Measurements from ENCODE around the gene ELP4. TPM values are rescaled to one million over a fixed set of nuclear protein-coding genes. Genes with fewer than 3 reads are reported as not detected.
"Not testable (repeated sequence)": the region's sequence is repeated elsewhere in the genome, so short reads cannot be mapped to it uniquely, and the experiment has no call there.

Gene ELP4
- total RNA-seq, 1 donor from 2014 or later, result 37.1 TPM

DNA sequence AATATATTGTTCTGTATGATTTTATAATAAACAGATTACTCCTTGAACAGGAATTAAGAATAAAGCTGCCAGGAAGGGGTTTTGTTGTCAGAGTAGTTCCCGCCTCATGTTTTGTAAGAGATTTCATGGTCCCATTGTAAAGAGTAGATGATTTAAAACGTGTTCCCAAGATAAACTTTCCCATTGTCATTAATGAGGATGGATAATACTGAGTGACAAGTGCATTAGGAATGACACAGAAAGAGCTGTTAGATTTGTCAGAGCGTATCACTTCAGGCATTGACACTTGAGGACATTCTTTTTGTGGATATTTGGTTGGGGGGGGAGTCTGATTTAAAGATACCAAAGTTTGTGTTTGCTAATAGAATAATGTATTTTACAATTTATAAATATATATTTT is 154.6 kb downstream of the ELP4 start:
- Histone ChIP-seq H3K9me3 (no peaks in the 10 kb centered on the region), H3K4me1 (no peaks in the 10 kb centered on the region), H3K27ac (no peak overlapping the region), H3K36me3 (no peaks in the 10 kb centered on the region), H3K27me3 (no peaks in the 10 kb centered on the region), H3K4me3 (no peak overlapping the region)
- intact Hi-C loops (cut with DNase I), result no loop called here
- TF ChIP-seq, protein P1, sequence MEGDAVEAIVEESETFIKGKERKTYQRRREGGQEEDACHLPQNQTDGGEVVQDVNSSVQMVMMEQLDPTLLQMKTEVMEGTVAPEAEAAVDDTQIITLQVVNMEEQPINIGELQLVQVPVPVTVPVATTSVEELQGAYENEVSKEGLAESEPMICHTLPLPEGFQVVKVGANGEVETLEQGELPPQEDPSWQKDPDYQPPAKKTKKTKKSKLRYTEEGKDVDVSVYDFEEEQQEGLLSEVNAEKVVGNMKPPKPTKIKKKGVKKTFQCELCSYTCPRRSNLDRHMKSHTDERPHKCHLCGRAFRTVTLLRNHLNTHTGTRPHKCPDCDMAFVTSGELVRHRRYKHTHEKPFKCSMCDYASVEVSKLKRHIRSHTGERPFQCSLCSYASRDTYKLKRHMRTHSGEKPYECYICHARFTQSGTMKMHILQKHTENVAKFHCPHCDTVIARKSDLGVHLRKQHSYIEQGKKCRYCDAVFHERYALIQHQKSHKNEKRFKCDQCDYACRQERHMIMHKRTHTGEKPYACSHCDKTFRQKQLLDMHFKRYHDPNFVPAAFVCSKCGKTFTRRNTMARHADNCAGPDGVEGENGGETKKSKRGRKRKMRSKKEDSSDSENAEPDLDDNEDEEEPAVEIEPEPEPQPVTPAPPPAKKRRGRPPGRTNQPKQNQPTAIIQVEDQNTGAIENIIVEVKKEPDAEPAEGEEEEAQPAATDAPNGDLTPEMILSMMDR (IDR thresholded peaks at IDR 0.05), result no peak
- no peak for DNase-seq (ENCODE audit: low spot score in 2 of 2)

- Histone ChIP-seq H3K9me3 (no peaks in the 10 kb centered on the region), H3K4me1 (no peaks in the 10 kb centered on the region), H3K27ac (no peak overlapping the region), H3K36me3 (no peaks in the 10 kb centered on the region), H3K4me3 (no peak overlapping the region), H3K27me3 (no peaks in the 10 kb centered on the region)
- intact Hi-C loops (cut with DNase I), result no loop called here
- TF ChIP-seq, protein P1 (IDR thresholded peaks at IDR 0.05), result no peak
- no peak for DNase-seq (ENCODE audit: low spot score in 2 of 2)
Observed at GRCh38 chr11:31664954-31665353, 155.4 kb downstream of the ELP4 start.

DNA sequence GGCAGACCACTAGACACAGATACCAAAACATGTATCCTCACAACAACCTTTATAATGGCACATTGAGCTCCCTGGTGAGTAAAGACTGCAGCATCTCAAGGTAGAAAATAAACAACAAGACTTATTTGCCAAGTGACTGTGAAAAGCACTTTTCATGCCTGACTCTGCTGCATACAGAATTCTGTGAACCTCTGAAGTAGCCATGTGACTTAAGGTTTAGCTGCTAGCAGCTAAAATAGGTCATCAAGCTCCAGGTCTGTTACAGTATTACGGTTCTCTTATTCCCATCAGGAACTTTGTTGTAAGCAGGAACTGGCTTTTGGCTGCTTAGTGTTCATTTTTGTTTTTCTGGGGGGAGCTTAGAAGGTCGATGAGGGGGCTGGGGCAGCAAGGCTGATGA is 162.1 kb downstream of the ELP4 start:
- Histone ChIP-seq H3K9me3 (no peaks in the 10 kb centered on the region), H3K4me3 (no peak overlapping the region), H3K27ac (no peak overlapping the region), H3K27me3 (no peaks in the 10 kb centered on the region), H3K4me1 (no peaks in the 10 kb centered on the region), H3K36me3 (no peaks in the 10 kb centered on the region)
- TF ChIP-seq, protein P1 (IDR thresholded peaks at IDR 0.05), result no peak
- no peak for DNase-seq (ENCODE audit: low spot score in 2 of 2)
- intact Hi-C loops (cut with DNase I), result no loop called here

- H3K4me1 ChIP-seq; H3K4me3 ChIP-seq; H3K36me3 ChIP-seq; DNase-seq (ENCODE audit: low spot score in 2 of 2); H3K27me3 ChIP-seq; intact Hi-C loops (cut with DNase I); H3K27ac ChIP-seq; H3K9me3 ChIP-seq: not testable (repeated sequence)
Observed at GRCh38 chr11:31673108-31673507, 163.5 kb downstream of the ELP4 start.

DNA sequence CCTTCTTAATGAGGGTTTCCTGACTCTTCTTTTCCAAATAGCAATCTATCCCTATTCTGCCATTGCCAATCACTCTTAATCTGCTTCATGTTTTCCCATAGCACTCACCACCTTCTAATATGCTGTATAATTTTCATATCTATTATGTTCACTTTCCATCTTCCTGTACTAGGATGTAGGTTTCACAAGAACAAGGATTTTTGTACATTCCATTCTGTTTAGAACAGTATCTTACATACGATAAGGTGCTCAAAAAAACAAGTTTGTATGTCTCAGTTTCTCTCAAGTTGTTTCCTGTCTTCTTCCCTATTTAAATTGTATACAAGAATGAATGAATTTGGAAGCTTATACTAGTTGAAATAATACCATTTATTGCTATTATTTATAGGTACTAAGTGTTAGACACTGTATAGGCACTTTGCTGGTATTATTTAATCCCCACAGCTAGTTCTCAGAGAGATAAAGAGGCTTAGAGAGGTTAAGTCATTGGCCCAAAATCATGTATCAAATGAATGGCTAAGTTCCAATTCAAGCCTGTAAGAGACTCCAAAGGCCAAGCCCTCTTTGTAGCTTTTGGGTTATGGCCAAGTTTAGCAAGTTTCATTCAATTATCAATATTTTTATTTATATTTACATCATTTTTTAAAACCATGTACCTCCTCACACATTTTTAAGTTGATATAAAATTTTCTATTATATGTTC is 166.9 kb downstream of the ELP4 start:
- Histone ChIP-seq H3K4me3 (no peak overlapping the region), H3K27me3 (no peaks in the 10 kb centered on the region), H3K27ac (no peak overlapping the region), H3K4me1 (no peaks in the 10 kb centered on the region), H3K36me3 (no peaks in the 10 kb centered on the region), H3K9me3 (no peaks in the 10 kb centered on the region)
- intact Hi-C loops (cut with DNase I), result no loop called here
- DNase-seq (ENCODE audit: low spot score in 2 of 2), result no peak
- TF ChIP-seq, protein P1 (IDR thresholded peaks at IDR 0.05), result no peak

DNA sequence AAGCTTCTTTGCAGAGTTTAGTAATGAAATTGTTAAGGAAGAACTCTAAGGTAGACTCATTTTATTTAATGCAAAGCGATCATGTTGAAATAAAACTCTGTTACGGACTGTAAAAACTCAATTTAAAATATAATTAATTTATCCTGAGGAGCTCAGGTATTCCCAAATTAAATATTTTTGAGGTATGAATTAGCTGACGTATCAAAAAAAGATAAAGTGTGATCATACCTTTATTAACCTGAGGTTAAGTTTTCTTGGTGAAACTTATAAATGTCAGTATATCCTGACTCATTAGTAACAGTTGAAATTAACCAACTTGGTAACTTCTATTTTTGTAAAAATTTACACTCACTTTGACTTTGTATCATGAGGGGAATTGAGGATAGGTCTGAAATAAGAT is 171.2 kb downstream of the ELP4 start:
- intact Hi-C loops (cut with DNase I), result no loop called here
- no peak for DNase-seq (ENCODE audit: low spot score in 2 of 2)
- Histone ChIP-seq H3K4me1 (no peaks in the 10 kb centered on the region), H3K36me3 (no peaks in the 10 kb centered on the region), H3K27ac (no peak overlapping the region), H3K4me3 (no peak overlapping the region), H3K27me3 (no peaks in the 10 kb centered on the region), H3K9me3 (no peaks in the 10 kb centered on the region)
- TF ChIP-seq, protein P1 (IDR thresholded peaks at IDR 0.05), result no peak
